GM19238 (cell line): ENCODE measurements around the gene NUTM2G.
"Not testable (repeated sequence)": the region's sequence is repeated elsewhere in the genome, so short reads cannot be mapped to it uniquely, and the experiment has no call there.

ENCODE experiments used
- DNase-seq: peaks from one replicate; pipeline ENCODE4 v3.0.0; 2011; ENCODE audit warnings: low spot score; ENCODE audit not compliant: insufficient read length

Gene NUTM2G

GRCh38 chr9:96928543-96928942 is at the start of gene NUTM2G:
NUTM2G (plus strand) TSS chr9:96928843; CDS start chr9:96929025, 182 bp downstream.
- DNase-seq, result not testable (repeated sequence)

GRCh38 chr9:96883922-96884321 is 44.7 kb upstream of the NUTM2G start:
- DNase-seq, result no peak

GRCh38 chr9:96884443-96884842 is 44.2 kb upstream of the NUTM2G start:
- no peak for DNase-seq

- no peak for DNase-seq
Observed at GRCh38 chr9:96885424-96885823, 43.2 kb upstream of the NUTM2G start.

- DNase-seq, result no peak
Observed at GRCh38 chr9:96888591-96888990, 40.1 kb upstream of the NUTM2G start.

- no peak for DNase-seq
Observed at GRCh38 chr9:96892131-96892530, 36.5 kb upstream of the NUTM2G start.

- not testable (repeated sequence) for DNase-seq
Observed at GRCh38 chr9:96900010-96900409, 28.6 kb upstream of the NUTM2G start.

- DNase-seq, result not testable (repeated sequence)
Observed at GRCh38 chr9:96904947-96905722, 23.5 kb upstream of the NUTM2G start.

GRCh38 chr9:96908479-96908878 is 20.2 kb upstream of the NUTM2G start:
- DNase-seq, result not testable (repeated sequence)

GRCh38 chr9:96915539-96915938 is 13.1 kb upstream of the NUTM2G start:
- not testable (repeated sequence) for DNase-seq

- not testable (repeated sequence) for DNase-seq
Observed at GRCh38 chr9:96916531-96916930, 12.1 kb upstream of the NUTM2G start.

GRCh38 chr9:96918550-96918949 is 10.1 kb upstream of the NUTM2G start:
- DNase-seq, result not testable (repeated sequence)

- not testable (repeated sequence) for DNase-seq
Observed at GRCh38 chr9:96920803-96921202, 7.8 kb upstream of the NUTM2G start.

- DNase-seq, result not testable (repeated sequence)
Observed at GRCh38 chr9:96925587-96925986, 3.1 kb upstream of the NUTM2G start.

- not testable (repeated sequence) for DNase-seq
Observed at GRCh38 chr9:96931665-96932064, 3.0 kb downstream of the NUTM2G start.

GRCh38 chr9:96934097-96934496 is 5.5 kb downstream of the NUTM2G start:
- not testable (repeated sequence) for DNase-seq

- not testable (repeated sequence) for DNase-seq
Observed at GRCh38 chr9:96934706-96935105, 6.1 kb downstream of the NUTM2G start.

GRCh38 chr9:96935401-96935800 is 6.8 kb downstream of the NUTM2G start:
- not testable (repeated sequence) for DNase-seq

- DNase-seq, result not testable (repeated sequence)
Observed at GRCh38 chr9:96937442-96937841, 8.8 kb downstream of the NUTM2G start.

GRCh38 chr9:96938957-96939665 is 10.5 kb downstream of the NUTM2G start:
- not testable (repeated sequence) for DNase-seq

GRCh38 chr9:96940982-96941381 is 12.3 kb downstream of the NUTM2G start:
- DNase-seq, result not testable (repeated sequence)

GRCh38 chr9:96941628-96942027 is 13.0 kb downstream of the NUTM2G start:
- not testable (repeated sequence) for DNase-seq
